SU-DHL-6 (cell line): ENCODE measurements around the gene CCDC81.

ENCODE experiments used
- H2AFZ ChIP-seq: fragments of 200-600 bp; sonication (generic); 2 replicates; pipeline ENCODE4 v1.6.1; 2014; ENCODE audit warnings: low read depth, mild to moderate bottlenecking, moderate library complexity, mixed read lengths, antibody characterized with exemption, low read length; ENCODE audit not compliant: severe bottlenecking
- H3F3A ChIP-seq: fragments of 200-600 bp; shearing (Covaris generic); 2 replicates; pipeline ENCODE4 v1.6.0; 2016; ENCODE audit warnings: antibody characterized with exemption, mild to moderate bottlenecking; ENCODE audit not compliant: insufficient read depth
- H3K27ac ChIP-seq: fragments of 200-600 bp; sonication (generic); 2 replicates; pipeline ENCODE4 v1.5.1; 2016; ENCODE audit warnings: low read depth, mild to moderate bottlenecking, low read length, moderate library complexity, mixed read lengths
- H3K27me3 ChIP-seq: fragments of 200-600 bp; sonication (generic), shearing (Covaris generic); 2 replicates; pipeline ENCODE4 v1.6.0; 2014; ENCODE audit warnings: mild to moderate bottlenecking, low read length
- H3K36me3 ChIP-seq: fragments of 200-600 bp; sonication (generic); 2 replicates; pipeline ENCODE4 v1.6.1; 2014; ENCODE audit warnings: mild to moderate bottlenecking, low read length, mixed read lengths
- H3K4me2 ChIP-seq: fragments of 300-600, 200-600 bp; shearing (Covaris generic), sonication (generic); 2 replicates; pipeline ENCODE4 v1.6.0; 2014; ENCODE audit warnings: low read length, low read depth, mild to moderate bottlenecking; ENCODE audit not compliant: poor library complexity, severe bottlenecking
- H3K4me3 ChIP-seq: fragments of 200-600 bp; sonication (generic); 2 replicates; pipeline ENCODE4 v1.5.1; 2014; ENCODE audit warnings: antibody characterized with exemption, low read length, mild to moderate bottlenecking, mixed read lengths; ENCODE audit not compliant: insufficient read depth, poor library complexity, severe bottlenecking
- H3K79me2 ChIP-seq: fragments of 200-600 bp; sonication (generic); 2 replicates; pipeline ENCODE4 v1.6.1; 2014; ENCODE audit warnings: mild to moderate bottlenecking, low read length, moderate library complexity; ENCODE audit not compliant: insufficient read depth
- H3K9ac ChIP-seq: fragments of 200-600 bp; sonication (generic); 2 replicates; pipeline ENCODE4 v1.7.0; 2014; ENCODE audit warnings: mild to moderate bottlenecking, low read length
- H3K9me2 ChIP-seq: fragments of 200-600 bp; sonication (generic); replicated peaks from 2 replicates; pipeline ENCODE4 v1.6.1; 2014; ENCODE audit warnings: low read length; ENCODE audit not compliant: insufficient read depth
- H3K9me3 ChIP-seq: fragments of 200-600 bp; sonication (generic); 2 replicates; pipeline ENCODE4 v1.6.1; 2014; ENCODE audit warnings: low read length, mixed read lengths; ENCODE audit not compliant: insufficient read depth
- H4K20me1 ChIP-seq: fragments of 200-600 bp; sonication (generic); 2 replicates; pipeline ENCODE4 v1.6.1; 2014; ENCODE audit warnings: low read depth, mild to moderate bottlenecking, antibody characterized with exemption, low read length, moderate library complexity, mixed read lengths
- CTCF ChIP-seq: fragments of 200-600 bp; sonication (generic); IDR thresholded peaks from one replicate; pipeline ENCODE4 v1.5.1; 2017; ENCODE audit warnings: antibody characterized with exemption, mild to moderate bottlenecking, low read length, moderate library complexity; ENCODE audit not compliant: insufficient read depth, poor library complexity, severe bottlenecking
- EZH2phosphoT487 ChIP-seq: fragments of 200-600 bp; sonication (generic), shearing (Covaris generic); conservative IDR thresholded peaks from 2 replicates; pipeline ENCODE4 v1.6.1; 2018; ENCODE audit warnings: mild to moderate bottlenecking, antibody characterized with exemption, low read length, moderate library complexity, mixed read lengths

CCDC81 gene

GRCh38 chr11:86460461-86461385 lies 86.0 kb downstream of the CCDC81 start:
- H2AFZ ChIP-seq = no peak overlapping the region
- H3K4me3 ChIP-seq = no peak overlapping the region
- H3K4me2 ChIP-seq = no peak overlapping the region
- no peak overlapping the region for H3K27ac ChIP-seq
- H3K9ac ChIP-seq = no peak overlapping the region
- no peaks in the 10 kb centered on the region for H3K79me2 ChIP-seq
- no peaks in the 10 kb centered on the region for H3F3A ChIP-seq
- H3K27me3 ChIP-seq = no peaks in the 10 kb centered on the region
- no peaks in the 10 kb centered on the region for H3K36me3 ChIP-seq
- no peaks in the 10 kb centered on the region for H3K9me3 ChIP-seq
- no peaks in the 10 kb centered on the region for H4K20me1 ChIP-seq
- no peaks in the 10 kb centered on the region for H3K9me2 ChIP-seq
- no peak for TF ChIP-seq EZH2phosphoT487

GRCh38 chr11:86461892-86462291 lies 87.2 kb downstream of the CCDC81 start:
- Histone ChIP-seq H3K27ac (no peak overlapping the region), H4K20me1 (no peaks in the 10 kb centered on the region), H2AFZ (no peak overlapping the region), H3K9me3 (no peaks in the 10 kb centered on the region), H3K36me3 (no peaks in the 10 kb centered on the region), H3K27me3 (no peaks in the 10 kb centered on the region), H3K9ac (no peak overlapping the region), H3K4me3 (no peak overlapping the region), H3K4me2 (no peak overlapping the region), H3F3A (no peaks in the 10 kb centered on the region), H3K9me2 (no peaks in the 10 kb centered on the region), H3K79me2 (no peaks in the 10 kb centered on the region)
- no peak for TF ChIP-seq EZH2phosphoT487
- TF ChIP-seq CTCF = no peak

GRCh38 chr11:86463120-86463519 lies 88.4 kb downstream of the CCDC81 start:
- H3K27me3 ChIP-seq = no peaks in the 10 kb centered on the region
- H4K20me1 ChIP-seq = no peaks in the 10 kb centered on the region
- no peaks in the 10 kb centered on the region for H3K9me3 ChIP-seq
- H3K4me3 ChIP-seq = no peak overlapping the region
- H3K79me2 ChIP-seq = no peaks in the 10 kb centered on the region
- no peaks in the 10 kb centered on the region for H3F3A ChIP-seq
- H3K27ac ChIP-seq = no peak overlapping the region
- TF ChIP-seq EZH2phosphoT487 (no peak), CTCF (no peak)
- H3K4me2 ChIP-seq = no peak overlapping the region
- no peak overlapping the region for H2AFZ ChIP-seq
- H3K9ac ChIP-seq = no peak overlapping the region
- H3K9me2 ChIP-seq = no peaks in the 10 kb centered on the region
- no peaks in the 10 kb centered on the region for H3K36me3 ChIP-seq

GRCh38 chr11:86463955-86464354 lies 89.3 kb downstream of the CCDC81 start:
- no peak overlapping the region for H3K27ac ChIP-seq
- TF ChIP-seq CTCF (no peak), EZH2phosphoT487 (no peak)

More at GRCh38 chr11:86463955-86464354, 89.3 kb downstream of the CCDC81 start:
- no peaks in the 10 kb centered on the region for H3K9me2 ChIP-seq
- H2AFZ ChIP-seq = no peak overlapping the region
- H3K4me2 ChIP-seq = no peak overlapping the region
- no peaks in the 10 kb centered on the region for H4K20me1 ChIP-seq
- no peak overlapping the region for H3K9ac ChIP-seq
- no peaks in the 10 kb centered on the region for H3F3A ChIP-seq
- no peaks in the 10 kb centered on the region for H3K9me3 ChIP-seq
- H3K36me3 ChIP-seq = no peaks in the 10 kb centered on the region
- no peaks in the 10 kb centered on the region for H3K27me3 ChIP-seq
- no peak overlapping the region for H3K4me3 ChIP-seq
- no peaks in the 10 kb centered on the region for H3K79me2 ChIP-seq
